Stomach (tissue), 4 donors: ENCODE measurements around the gene ZNF580.

Source experiments
- EP300 ChIP-seq: sonication (generic); formaldehyde crosslinking; IDR thresholded peaks from one replicate; pipeline ENCODE4 v1.6.1; 2017; ENCODE audit warnings: antibody characterized with exemption
- POLR2A ChIP-seq, 4 donors: fragments of 450-650 bp; IDR thresholded peaks; one replicate each; pipeline ENCODE4 v1.6.1; 2016; ENCODE audit warnings: antibody characterized with exemption in 4 of 4, control low read depth in 2 of 4, mild to moderate bottlenecking in 1 of 4, moderate library complexity in 1 of 4
- POLR2AphosphoS5 ChIP-seq, 3 donors: sonication (generic); formaldehyde crosslinking; IDR thresholded peaks; one replicate each; pipeline ENCODE4 v1.6.1; 2016; ENCODE audit warnings: antibody characterized with exemption in 3 of 3
- TF ChIP-seq, protein P1 (sequence below), 7 experiments: fragments of 450-650 bp in 4 of 7; fragments of 200-600 bp in 3 of 7; sonication (generic) in 3 of 7; IDR thresholded peaks; one replicate each; pipeline ENCODE4 v1.5.1; 2016 to 2019; ENCODE audit warnings: antibody characterized with exemption in 7 of 7, control low read depth in 2 of 7, mild to moderate bottlenecking in 1 of 7

DNA sequence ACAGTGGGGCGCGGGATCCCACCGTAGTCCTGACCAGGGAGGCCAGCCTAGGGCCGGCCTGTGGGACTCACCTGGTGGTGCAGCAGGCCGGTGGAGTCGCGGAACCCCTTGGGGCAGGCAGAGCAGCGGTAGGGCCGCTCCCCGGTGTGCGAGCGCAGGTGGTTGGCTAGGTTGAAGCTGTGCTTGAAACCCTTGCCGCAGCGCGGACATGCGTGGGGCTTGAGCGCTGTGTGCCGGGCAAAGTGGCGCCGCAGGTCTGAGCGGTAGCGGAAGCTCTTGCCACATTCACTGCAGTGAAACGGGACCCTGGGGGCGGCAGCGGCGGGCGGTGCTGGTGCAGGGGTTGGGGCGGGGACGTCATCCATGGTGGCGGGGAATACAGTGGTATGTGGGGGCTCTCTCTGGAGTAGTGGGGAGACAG, 43.3 kb upstream of the ZNF580 start:
- TF ChIP-seq EP300 = no peak
- TF ChIP-seq, protein P1, sequence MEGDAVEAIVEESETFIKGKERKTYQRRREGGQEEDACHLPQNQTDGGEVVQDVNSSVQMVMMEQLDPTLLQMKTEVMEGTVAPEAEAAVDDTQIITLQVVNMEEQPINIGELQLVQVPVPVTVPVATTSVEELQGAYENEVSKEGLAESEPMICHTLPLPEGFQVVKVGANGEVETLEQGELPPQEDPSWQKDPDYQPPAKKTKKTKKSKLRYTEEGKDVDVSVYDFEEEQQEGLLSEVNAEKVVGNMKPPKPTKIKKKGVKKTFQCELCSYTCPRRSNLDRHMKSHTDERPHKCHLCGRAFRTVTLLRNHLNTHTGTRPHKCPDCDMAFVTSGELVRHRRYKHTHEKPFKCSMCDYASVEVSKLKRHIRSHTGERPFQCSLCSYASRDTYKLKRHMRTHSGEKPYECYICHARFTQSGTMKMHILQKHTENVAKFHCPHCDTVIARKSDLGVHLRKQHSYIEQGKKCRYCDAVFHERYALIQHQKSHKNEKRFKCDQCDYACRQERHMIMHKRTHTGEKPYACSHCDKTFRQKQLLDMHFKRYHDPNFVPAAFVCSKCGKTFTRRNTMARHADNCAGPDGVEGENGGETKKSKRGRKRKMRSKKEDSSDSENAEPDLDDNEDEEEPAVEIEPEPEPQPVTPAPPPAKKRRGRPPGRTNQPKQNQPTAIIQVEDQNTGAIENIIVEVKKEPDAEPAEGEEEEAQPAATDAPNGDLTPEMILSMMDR (IDR thresholded peaks at IDR 0.05) = no peak
- no peak for TF ChIP-seq POLR2A (IDR thresholded peaks at IDR 0.05)
- TF ChIP-seq POLR2AphosphoS5 (IDR thresholded peaks at IDR 0.05) = no peak
